ENCODE measurements around the gene GALNS. TPM values are rescaled to one million over a fixed set of nuclear protein-coding genes. Genes with fewer than 3 reads are reported as not detected.

GALNS gene
- total RNA-seq, 1 donor from 2014 or later, result 16.8 TPM

- DNase-seq (ENCODE audit: low read depth, low spot score), result no peak
These were observed 86.1 kb downstream of the GALNS start for GRCh38 chr16:88770461-88771293.

DNA sequence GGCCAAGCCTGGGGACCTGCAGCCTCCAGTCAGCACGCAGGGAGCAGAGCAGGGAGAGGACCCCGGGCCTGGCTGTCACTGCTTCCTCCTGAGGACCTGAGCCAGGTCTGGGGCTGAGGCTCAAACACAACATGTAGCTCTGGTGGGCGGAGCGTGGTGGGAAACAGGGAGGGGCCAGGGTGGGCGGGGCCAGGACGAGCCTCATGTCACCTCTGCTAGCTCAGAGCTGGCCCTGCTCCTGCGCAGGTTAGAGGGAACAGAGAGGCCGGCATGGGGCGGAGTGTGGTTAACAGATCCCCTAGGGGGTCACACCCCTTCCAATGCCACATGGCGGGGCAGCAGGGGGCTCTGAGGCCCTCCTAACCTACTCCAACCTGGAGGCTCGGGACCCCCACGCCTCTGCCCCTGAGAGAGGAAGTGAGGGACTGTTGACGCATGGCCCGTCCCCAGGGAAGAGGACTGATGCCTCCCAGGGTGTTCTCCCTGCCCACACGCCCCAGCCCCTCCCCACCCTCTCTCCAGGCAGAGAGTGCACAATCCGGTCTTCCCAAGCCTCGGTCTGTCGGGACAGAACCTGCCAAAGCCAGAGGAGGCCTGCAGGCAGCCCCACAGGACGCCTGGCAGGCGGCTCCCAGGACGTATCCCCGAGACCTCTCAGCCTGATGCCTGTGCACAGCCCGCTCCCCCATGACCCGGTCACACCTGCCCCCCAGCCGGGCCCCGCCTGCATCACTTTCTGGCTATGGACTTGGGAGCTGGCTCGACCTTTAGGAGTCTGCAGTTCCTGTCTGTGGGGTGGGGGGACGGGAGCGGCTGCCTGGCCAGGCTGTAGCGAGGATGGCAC lies 86.9 kb downstream of the GALNS start:
- no peak for DNase-seq (ENCODE audit: low read depth, low spot score)

GRCh38 chr16:88768071-88768783 lies 88.5 kb downstream of the GALNS start:
- DNase-seq (ENCODE audit: low read depth, low spot score), result peak; percentile 22

- no peak for DNase-seq (ENCODE audit: low read depth, low spot score)
These were observed 89.1 kb downstream of the GALNS start for GRCh38 chr16:88767546-88768070.

DNA sequence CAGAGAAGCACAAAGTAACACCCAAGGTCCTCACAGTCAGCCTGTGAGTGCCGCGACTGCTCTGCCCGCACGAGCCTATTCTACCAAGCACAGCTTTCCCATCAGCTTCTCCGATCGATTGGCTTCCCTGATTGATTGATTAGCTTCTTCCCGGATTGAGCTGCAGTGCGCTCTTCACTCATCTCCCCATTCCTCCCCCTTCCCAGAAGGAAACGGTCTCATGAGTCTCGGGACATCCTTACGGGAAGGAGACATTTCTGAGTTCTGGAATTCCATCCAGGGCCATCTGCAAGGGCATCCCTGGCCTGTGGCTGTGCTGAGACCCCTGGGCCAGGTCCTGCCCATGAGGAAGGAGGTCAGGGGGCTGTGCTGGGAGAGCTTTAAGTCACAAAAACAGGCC lies 89.8 kb downstream of the GALNS start:
- no peak for DNase-seq (ENCODE audit: low read depth, low spot score)

DNA sequence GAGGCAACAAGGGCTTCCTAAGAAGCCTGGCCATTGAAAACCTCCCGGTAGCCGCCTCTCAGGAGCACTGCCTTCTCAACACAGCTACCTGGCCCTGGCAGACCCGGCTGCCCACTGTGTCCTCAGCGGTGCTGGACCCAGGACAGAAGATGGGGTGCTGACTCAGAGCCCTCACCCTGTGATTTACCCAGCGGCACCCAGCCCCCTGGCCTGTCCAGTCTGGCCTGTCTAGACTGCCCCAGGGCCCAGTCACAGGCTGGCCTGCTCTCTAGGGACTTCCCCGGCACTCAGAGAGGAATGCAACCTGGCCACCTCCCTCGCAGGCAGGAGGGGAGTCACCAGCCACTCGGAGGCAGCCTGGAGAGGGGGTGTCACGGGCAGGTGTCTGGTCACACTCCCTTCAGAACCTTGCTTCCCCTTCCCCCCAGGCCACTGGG lies 91.8 kb downstream of the GALNS start:
- no peak for DNase-seq (ENCODE audit: low read depth, low spot score)

GRCh38 chr16:88764080-88764479 lies 92.7 kb downstream of the GALNS start:
- no peak for DNase-seq (ENCODE audit: low read depth, low spot score)

Other genes starting within 250 kb of the GALNS start
- gene IL17C, start 218.4 kb downstream of the GALNS start, total RNA-seq, result not detected in 2 replicates
- 20.8 and 34.5 TPM in 2 replicates for gene CYBA, start 205.9 kb downstream of the GALNS start, total RNA-seq
- 67.3 and 78.5 TPM in 2 replicates for gene MVD, start 193.9 kb downstream of the GALNS start, total RNA-seq
- gene SNAI3, start 170.4 kb downstream of the GALNS start, total RNA-seq, result 0.14 and 0.33 TPM in 2 replicates
- 13.4 and 20.8 TPM in 2 replicates for gene RNF166, start 150.5 kb downstream of the GALNS start, total RNA-seq
- 29.6 and 33.6 TPM in 2 replicates for gene CTU2, start 150.4 kb downstream of the GALNS start, total RNA-seq
- gene PIEZO1, start 71.7 kb downstream of the GALNS start, total RNA-seq, result 254 and 312 TPM in 2 replicates
- gene CDT1, start 53.2 kb downstream of the GALNS start, total RNA-seq, result 9.4 and 9.9 TPM in 2 replicates
- gene APRT, start 45.0 kb downstream of the GALNS start, total RNA-seq, result 104 and 142 TPM in 2 replicates
- gene TRAPPC2L, start 180 bp upstream of the GALNS start, total RNA-seq, result 44.6 and 62.0 TPM in 2 replicates
- not detected in 2 replicates for gene PABPN1L, start 9.7 kb upstream of the GALNS start, total RNA-seq
- not detected in 2 replicates for gene CBFA2T3, start 120.3 kb upstream of the GALNS start, total RNA-seq
- gene ACSF3, start 236.9 kb upstream of the GALNS start, total RNA-seq, result 27.5 and 32.2 TPM in 2 replicates

Data from pulmonary artery endothelial cell (primary cell).